GM21723 (cell line): Measurements from ENCODE around the gene EXOC3L4.
A peak's percentile ranks its signal among the peaks of the same experiment; 100 is the strongest.
"Not testable (repeated sequence)": the region's sequence is repeated elsewhere in the genome, so short reads cannot be mapped to it uniquely, and the experiment has no call there.

Source experiments
- ATAC-seq: cut with Tn5 transposase; IDR thresholded peaks from one replicate; pipeline ENCODE4 v1.9.1; 2021; ENCODE audit warnings: mild to moderate bottlenecking, moderate library complexity; ENCODE audit not compliant: unreplicated experiment

The EXOC3L4 gene

DNA sequence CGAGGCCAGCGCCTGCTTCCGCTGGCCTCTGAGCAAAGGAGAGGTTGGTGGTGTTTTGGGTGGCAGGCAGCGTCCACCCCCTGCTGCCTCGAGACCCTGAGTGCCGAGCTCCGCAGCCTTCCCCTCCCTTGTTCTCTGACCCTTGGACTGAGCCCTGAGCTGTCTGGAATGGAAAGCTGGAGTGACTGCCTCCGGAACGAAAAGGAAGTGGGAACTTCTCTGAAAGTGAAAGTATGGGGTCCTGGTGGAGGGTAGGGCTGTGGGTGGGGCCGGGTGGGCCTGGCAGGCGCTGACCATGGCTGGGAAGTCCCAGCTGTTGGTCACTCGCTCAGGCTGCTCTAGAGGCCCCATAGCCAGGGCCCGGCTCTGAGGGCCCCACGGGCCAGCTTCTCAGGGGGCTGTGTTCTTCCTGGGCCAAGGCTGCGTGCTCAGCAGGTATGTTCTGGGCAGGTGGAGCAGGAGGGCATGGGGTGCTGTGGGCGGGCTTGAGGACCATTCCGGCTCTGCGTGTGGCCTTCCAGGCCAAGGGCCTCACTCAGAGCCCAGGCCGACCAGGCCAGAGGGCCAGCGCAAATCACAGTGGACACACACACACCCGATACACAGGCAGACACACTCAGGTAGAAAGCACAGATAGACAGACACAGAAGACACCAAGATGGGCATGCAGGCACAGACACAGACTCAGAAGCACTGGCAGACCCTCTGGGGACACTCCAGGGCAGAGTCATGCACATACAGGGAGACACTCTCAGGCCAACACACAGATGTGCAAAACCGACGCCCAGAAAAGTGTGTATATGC is at the start of gene EXOC3L4:
EXOC3L4 (plus strand) TSS at position 320 of the 804 bp plus-strand sequence. CDS start 5,495 bp downstream, outside the sequence.
- ATAC-seq = no peak

- ATAC-seq = peak; percentile 64
Measured at GRCh38 chr14:103045371-103045869, 49.1 kb upstream of the EXOC3L4 start.

GRCh38 chr14:103047453-103047852 is 47.1 kb upstream of the EXOC3L4 start:
- ATAC-seq = not testable (repeated sequence)

DNA sequence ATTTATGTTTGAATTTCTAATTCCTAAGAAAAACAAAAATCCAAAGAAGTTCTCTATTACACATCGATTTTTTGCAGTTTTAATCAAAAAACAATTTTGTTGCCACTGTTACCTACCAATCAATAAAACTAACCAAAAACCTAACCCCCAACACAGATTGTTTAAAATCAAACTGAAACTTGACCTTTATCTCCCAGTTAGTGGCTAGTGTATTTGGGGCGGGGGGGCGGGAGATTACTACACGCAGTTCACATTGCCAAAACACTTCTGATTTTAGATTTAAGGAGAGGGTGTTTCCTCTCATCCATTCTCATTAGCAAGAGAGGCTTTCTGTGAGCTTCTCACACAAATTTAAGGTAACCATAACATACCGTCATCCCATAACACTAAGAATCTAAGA is 43.6 kb upstream of the EXOC3L4 start:
- no peak for ATAC-seq

DNA sequence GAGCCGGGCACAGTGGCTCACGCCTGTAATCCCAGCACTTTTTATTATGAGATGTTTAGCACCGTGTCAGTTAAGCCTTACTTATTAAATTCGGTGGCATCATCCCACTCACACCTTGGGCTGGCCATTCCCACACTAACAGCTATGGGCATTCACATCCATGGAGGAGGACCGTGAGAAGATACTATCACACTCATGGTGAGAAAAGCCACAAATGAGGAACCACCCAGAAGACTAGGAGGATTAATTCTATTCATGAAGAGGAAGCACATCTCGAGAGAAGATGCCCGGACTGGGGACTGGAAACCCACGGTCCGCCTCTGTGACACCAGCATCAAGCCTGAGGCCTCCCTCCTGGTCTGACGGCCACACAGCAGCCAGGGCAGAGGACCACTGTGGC is 42.1 kb upstream of the EXOC3L4 start:
- ATAC-seq = no peak

GRCh38 chr14:103055695-103056094 is 38.8 kb upstream of the EXOC3L4 start:
- no peak for ATAC-seq

DNA sequence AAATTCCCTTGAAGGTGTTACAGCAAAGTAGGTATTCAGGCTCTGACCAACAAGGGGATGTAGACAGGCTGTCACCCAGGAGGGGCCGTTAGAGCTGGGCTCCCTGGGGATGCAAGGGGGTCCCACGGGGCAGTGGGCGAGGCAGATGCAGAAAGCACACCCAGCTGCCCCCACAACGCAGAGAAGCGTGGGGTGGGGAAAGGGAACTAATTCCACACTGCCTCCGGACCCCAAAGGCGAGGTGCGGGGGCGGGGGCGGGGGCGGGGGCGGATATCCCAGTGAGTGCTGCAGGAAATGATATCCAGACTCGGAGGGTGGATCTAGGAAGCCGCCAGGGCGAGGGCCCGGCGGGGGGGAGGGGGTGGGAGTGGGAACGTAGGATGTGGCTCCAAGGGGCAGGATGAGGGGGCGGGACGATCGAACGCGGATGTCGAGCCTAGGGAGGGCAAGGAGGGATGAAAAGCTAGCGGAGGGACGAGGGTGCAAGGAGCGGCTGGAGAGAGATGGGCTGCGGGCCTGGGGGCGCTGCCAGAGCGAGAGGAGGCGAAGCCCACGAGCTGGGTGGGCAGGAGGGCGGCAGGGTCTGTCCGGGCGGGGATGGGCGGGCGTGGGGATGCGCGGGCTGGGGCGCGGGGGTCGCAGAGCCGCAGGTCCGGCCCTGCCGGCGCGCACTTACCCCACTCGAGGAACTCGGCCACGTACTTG is 38.0 kb upstream of the EXOC3L4 start:
- ATAC-seq = peak; percentile 6

GRCh38 chr14:103057028-103057371 is 37.5 kb upstream of the EXOC3L4 start:
- ATAC-seq = no peak

GRCh38 chr14:103057372-103058163 is 37.0 kb upstream of the EXOC3L4 start, which contains the start of gene CDC42BPB:
TSS of gene CDC42BPB (minus strand) at chr14:103057549. CDS start at chr14:103057173, 376 bp downstream.
- ATAC-seq = peak; percentile 75

- no peak for ATAC-seq
Measured at GRCh38 chr14:103058164-103059055, 36.1 kb upstream of the EXOC3L4 start.

GRCh38 chr14:103059556-103059955 is 35.0 kb upstream of the EXOC3L4 start:
- no peak for ATAC-seq

GRCh38 chr14:103061482-103061976 is 33.0 kb upstream of the EXOC3L4 start:
- ATAC-seq = no peak

- no peak for ATAC-seq
Measured at GRCh38 chr14:103064436-103064835, 30.1 kb upstream of the EXOC3L4 start.

GRCh38 chr14:103064978-103065377 is 29.5 kb upstream of the EXOC3L4 start:
- ATAC-seq = no peak

DNA sequence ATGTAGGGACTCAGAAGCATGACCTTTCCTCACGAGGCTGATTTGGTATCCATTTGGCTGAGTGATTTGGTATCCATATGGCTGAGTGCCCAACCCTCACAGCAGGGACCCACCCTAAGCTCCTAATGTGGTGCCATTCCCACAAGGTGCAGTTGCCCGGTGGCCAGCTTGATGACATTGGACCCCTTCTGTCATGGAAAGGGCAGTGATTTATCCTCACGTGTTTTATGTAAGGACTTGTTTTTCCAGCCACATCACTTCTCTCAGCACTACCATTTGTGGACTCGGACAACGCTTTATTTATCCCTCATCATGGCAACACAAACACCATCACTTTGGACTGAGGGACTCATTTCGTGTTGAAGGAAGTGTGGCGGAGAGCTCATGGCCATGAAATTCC is 28.7 kb upstream of the EXOC3L4 start:
- no peak for ATAC-seq

DNA sequence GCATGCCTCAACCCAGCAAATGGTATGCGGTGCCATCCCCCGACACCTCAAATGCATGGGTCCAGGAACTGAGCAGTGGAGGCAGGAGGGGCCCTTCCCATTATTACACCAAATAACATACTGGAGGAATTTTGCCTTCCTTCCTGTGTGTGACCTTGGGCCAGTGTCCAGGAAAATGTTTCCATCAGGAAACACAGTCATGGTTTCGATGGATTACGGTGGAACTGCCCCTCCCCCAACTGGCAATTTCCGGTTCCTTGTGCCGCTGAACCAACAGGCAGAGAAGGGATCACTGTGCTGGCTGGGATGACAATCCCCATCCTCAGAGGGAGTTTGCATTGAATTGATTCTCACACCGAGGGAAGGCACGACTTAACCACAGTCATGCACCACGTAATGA is 28.1 kb upstream of the EXOC3L4 start:
- no peak for ATAC-seq

GRCh38 chr14:103067231-103067954 is 27.1 kb upstream of the EXOC3L4 start:
- no peak for ATAC-seq

GRCh38 chr14:103068351-103069073 is 26.0 kb upstream of the EXOC3L4 start:
- ATAC-seq = no peak
